Measurements from ENCODE around the gene GRIK4.

GRCh38 chr11:120819437-120820365 is 308.2 kb downstream of the GRIK4 start:
- TF ChIP-seq, protein P1, sequence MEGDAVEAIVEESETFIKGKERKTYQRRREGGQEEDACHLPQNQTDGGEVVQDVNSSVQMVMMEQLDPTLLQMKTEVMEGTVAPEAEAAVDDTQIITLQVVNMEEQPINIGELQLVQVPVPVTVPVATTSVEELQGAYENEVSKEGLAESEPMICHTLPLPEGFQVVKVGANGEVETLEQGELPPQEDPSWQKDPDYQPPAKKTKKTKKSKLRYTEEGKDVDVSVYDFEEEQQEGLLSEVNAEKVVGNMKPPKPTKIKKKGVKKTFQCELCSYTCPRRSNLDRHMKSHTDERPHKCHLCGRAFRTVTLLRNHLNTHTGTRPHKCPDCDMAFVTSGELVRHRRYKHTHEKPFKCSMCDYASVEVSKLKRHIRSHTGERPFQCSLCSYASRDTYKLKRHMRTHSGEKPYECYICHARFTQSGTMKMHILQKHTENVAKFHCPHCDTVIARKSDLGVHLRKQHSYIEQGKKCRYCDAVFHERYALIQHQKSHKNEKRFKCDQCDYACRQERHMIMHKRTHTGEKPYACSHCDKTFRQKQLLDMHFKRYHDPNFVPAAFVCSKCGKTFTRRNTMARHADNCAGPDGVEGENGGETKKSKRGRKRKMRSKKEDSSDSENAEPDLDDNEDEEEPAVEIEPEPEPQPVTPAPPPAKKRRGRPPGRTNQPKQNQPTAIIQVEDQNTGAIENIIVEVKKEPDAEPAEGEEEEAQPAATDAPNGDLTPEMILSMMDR (IDR thresholded peaks at IDR 0.05): no peak
- TF ChIP-seq POLR2A (IDR thresholded peaks at IDR 0.05) (no peak), POLR2AphosphoS5 (IDR thresholded peaks at IDR 0.05) (no peak)
